HG03039 (cell line): ENCODE measurements around the gene FOLR2.
"Not testable (repeated sequence)": the region's sequence is repeated elsewhere in the genome, so short reads cannot be mapped to it uniquely, and the experiment has no call there.

Experiments used
- ATAC-seq: cut with Tn5 transposase; IDR thresholded peaks from one replicate; pipeline ENCODE4 v1.9.1; 2021; ENCODE audit warnings: mild to moderate bottlenecking, moderate library complexity; ENCODE audit not compliant: unreplicated experiment

Gene FOLR2

DNA sequence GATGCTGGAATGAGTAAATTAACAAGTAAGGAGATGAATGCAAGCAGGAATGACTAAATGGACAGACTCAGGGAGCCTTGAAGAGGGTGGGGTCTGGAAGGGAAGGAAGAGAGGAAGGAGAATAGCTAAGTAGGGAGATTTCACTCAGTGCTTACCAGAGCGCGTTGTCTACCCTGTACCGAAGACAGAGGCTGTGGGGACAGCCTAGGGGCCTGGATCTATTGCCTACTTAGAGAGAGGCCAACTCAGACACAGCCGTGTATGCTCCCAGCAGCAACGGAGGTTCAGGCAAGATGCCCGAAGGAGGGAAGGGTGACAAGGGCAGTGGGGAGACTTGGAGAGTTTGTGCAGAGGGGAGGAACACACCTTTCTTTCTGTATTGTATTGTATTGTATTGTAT is at the start of gene FOLR2:
Gene FOLR2, plus strand, starts transcription at position 157 of the 400 bp plus-strand sequence. CDS start 1,791 bp downstream, outside the sequence.
- no peak for ATAC-seq

DNA sequence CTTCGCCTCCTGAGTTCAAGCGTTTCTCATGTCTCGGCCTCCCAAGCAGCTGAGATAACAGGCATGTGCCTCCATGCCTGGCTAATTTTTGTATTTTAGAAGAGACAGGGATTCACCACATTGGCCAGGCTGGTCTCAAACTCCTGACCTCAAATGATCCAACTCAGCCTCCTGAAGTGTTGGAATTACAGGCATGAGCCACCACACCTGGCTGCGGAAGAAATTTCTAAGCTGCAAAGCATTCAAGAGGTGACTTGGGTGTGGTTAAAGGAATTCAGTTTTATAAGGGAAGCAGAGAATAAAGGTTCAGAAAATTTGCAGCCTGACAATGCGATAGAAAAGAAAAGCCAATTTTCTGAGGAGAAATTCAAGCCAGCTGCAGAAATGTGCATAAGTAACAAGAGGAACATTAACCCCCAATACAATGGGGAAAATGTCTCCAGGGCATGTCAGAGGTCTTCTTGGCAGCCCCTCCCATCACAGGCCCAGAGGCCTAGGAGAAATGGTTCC is 47.5 kb upstream of the FOLR2 start:
- ATAC-seq, result not testable (repeated sequence)

GRCh38 chr11:72169754-72170153 is 46.8 kb upstream of the FOLR2 start:
- not testable (repeated sequence) for ATAC-seq

GRCh38 chr11:72172043-72172442 is 44.6 kb upstream of the FOLR2 start:
- ATAC-seq, result not testable (repeated sequence)

GRCh38 chr11:72173291-72173690 is 43.3 kb upstream of the FOLR2 start:
- ATAC-seq, result no peak

GRCh38 chr11:72174302-72175070 is 42.1 kb upstream of the FOLR2 start:
- ATAC-seq, result no peak

DNA sequence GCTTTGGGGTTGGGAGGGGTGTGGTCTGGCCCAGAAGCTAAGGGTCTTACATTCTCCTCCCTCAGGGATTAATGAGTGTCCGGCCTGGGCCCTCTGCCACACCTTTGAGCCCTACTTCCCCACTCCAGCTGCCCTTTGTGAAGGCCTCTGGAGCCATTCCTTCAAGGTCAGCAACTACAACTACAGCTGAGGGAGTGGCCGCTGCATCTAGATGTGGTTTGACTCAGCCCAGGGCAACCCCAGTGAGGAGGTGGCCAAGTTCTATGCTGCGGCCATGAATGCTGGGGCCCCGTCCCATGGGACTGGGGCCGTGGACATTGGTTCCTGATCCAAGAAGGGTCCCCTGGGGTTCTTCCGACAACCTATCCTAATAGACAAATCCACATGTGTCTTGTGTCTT is 38.9 kb upstream of the FOLR2 start:
- ATAC-seq, result no peak

- ATAC-seq, result no peak
Measured at GRCh38 chr11:72179049-72179803, 37.4 kb upstream of the FOLR2 start.

- ATAC-seq, result no peak
Measured at GRCh38 chr11:72179804-72180396, 36.7 kb upstream of the FOLR2 start.

GRCh38 chr11:72180892-72181552 is 35.6 kb upstream of the FOLR2 start:
- not testable (repeated sequence) for ATAC-seq

DNA sequence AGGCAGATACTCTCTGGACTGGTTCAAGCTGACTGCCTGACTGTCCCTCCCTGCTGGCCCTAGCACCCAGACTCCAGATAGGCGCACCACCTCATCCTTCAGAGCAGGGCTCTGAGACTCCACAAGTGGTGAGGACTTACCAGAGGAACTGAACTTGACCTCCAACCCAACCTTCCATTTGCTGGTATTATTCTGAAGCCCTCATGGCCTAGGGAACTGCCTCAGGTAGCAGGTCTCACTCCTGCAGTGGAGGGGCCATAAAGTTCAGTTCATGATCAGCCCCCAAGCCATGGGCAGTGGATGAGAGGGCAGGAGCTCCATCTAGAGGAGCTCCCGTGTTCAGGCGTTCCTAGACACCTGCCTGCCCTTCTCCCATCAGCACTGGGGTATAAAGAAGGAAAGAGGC is 35.0 kb upstream of the FOLR2 start:
- ATAC-seq, result not testable (repeated sequence)

GRCh38 chr11:72188267-72188666 is 28.3 kb upstream of the FOLR2 start:
- no peak for ATAC-seq

DNA sequence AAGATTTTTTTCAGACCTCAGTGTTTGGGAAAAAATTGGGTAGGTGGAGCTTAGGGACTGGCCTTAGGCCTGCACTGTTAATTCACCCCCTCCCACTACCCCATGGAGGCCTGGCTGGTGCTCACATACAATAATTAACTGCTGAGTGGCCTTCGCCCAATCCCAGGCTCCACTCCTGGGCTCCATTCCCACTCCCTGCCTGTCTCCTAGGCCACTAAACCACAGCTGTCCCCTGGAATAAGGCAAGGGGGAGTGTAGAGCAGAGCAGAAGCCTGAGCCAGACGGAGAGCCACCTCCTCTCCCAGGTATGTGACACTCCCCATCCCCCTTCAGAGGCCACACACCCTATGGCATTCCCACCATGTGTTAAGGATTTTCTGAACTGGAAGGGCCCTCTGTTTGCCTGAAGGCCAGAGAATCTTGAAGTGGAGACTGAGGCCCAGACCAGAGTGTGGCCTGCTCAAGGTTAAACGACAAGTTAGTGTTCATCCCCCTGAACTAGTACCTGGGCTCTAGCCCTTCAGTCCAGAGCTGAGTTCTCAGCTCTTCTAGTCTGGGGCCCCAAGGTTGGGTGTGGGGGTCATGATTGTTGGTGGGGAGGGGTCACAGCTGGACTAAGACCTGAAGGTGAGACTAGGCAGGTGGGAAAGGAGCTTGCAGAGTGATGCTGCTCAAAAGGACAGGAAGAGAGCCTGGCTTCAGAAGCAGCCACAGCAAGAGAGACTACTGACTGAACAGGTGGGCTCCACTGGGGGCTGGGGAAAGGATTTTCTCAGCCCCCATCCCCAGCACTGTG is 26.9 kb upstream of the FOLR2 start:
- no peak for ATAC-seq

- no peak for ATAC-seq
Measured at GRCh38 chr11:72190631-72191071, 25.9 kb upstream of the FOLR2 start.

GRCh38 chr11:72191961-72192381 is 24.6 kb upstream of the FOLR2 start, which contains the start of gene FOLR1:
FOLR1 (plus strand) TSS chr11:72192140; CDS start chr11:72192174, 34 bp downstream.
- no peak for ATAC-seq

DNA sequence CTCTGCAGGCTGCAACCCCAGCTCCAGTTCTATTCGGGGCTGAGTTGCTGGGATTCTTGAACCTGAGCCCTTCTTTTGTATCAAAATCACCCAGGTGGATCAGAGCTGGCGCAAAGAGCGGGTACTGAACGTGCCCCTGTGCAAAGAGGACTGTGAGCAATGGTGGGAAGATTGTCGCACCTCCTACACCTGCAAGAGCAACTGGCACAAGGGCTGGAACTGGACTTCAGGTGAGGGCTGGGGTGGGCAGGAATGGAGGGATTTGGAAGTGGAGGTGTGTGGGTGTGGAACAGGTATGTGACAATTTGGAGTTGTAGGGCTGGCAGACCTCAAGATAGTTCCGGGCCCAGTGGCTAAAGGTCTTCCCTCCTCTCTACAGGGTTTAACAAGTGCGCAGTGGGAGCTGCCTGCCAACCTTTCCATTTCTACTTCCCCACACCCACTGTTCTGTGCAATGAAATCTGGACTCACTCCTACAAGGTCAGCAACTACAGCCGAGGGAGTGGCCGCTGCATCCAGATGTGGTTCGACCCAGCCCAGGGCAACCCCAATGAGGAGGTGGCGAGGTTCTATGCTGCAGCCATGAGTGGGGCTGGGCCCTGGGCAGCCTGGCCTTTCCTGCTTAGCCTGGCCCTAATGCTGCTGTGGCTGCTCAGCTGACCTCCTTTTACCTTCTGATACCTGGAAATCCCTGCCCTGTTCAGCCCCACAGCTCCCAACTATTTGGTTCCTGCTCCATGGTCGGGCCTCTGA is 20.9 kb upstream of the FOLR2 start:
- no peak for ATAC-seq

DNA sequence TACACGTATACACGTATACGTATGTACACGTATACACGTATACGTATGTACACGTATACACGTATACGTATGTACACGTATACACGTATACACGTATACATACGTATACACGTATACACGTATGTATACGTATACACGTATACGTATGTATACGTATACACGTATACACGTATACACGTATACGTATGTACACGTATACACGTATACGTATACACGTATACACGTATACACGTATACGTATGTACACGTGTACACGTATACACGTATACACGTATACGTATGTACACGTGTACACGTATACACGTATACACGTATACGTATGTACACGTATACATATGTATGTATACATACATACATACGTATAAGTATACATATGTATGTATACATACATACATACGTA is 15.1 kb upstream of the FOLR2 start:
- ATAC-seq, result not testable (repeated sequence)

DNA sequence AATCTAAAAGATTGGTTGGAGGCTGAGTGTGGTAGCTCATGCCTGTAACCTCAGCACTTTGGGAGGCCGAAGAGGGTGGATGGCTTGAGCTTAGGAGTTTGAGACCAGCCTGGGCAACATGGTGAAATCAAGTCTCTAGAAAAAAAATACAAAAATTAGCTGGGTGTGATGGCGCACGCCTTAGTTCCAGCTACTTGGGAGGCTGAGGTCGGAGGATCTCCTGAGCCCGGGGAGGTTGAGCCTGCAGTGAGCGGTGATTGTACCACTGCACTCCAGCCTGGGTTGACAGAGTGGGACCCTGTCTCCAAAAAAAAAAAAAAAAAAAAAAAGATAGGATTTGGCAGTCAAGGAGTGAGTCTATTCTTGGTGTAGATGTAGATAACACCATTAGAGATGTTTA is 14.0 kb upstream of the FOLR2 start:
- ATAC-seq, result no peak

GRCh38 chr11:72203163-72203562 is 13.4 kb upstream of the FOLR2 start:
- ATAC-seq, result no peak
